ENCODE measurements around the gene MRPS10.

The MRPS10 gene

DNA sequence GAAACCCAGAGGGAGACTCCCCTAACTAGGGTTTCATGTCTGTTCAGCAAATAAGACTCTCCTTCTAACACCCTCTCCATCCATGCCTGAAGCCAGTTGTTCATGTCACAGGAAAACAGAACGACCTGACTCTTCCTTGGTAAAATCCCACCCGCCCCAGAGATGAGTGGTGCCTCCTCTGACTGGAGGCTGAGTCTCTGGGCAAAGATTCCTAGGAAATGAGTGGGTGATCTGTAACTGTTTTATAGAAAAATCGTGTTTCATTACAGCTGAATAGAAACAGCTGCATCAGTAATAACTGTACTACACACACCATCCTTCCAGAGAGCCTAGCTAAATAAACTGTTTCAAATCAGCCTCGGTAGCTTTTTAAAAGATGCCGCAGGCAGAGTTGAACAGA lies 37.4 kb upstream of the MRPS10 start:
- no peak for DNase-seq (ENCODE audit: low spot score)
- in situ Hi-C loops (cut with MboI; ENCODE audit: low pct_unique_long_range_greater_than_20kb, low sequenced_read_pairs, unreplicated experiment), result loop anchor here (25.0 kb wide), 1 partner anchor 282 kb away; no protein-coding TSS in a partner anchor
- TF ChIP-seq, protein P1, sequence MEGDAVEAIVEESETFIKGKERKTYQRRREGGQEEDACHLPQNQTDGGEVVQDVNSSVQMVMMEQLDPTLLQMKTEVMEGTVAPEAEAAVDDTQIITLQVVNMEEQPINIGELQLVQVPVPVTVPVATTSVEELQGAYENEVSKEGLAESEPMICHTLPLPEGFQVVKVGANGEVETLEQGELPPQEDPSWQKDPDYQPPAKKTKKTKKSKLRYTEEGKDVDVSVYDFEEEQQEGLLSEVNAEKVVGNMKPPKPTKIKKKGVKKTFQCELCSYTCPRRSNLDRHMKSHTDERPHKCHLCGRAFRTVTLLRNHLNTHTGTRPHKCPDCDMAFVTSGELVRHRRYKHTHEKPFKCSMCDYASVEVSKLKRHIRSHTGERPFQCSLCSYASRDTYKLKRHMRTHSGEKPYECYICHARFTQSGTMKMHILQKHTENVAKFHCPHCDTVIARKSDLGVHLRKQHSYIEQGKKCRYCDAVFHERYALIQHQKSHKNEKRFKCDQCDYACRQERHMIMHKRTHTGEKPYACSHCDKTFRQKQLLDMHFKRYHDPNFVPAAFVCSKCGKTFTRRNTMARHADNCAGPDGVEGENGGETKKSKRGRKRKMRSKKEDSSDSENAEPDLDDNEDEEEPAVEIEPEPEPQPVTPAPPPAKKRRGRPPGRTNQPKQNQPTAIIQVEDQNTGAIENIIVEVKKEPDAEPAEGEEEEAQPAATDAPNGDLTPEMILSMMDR (IDR thresholded peaks at IDR 0.05; ENCODE audit: extremely low read depth, insufficient read depth, missing control alignments), result no peak

DNA sequence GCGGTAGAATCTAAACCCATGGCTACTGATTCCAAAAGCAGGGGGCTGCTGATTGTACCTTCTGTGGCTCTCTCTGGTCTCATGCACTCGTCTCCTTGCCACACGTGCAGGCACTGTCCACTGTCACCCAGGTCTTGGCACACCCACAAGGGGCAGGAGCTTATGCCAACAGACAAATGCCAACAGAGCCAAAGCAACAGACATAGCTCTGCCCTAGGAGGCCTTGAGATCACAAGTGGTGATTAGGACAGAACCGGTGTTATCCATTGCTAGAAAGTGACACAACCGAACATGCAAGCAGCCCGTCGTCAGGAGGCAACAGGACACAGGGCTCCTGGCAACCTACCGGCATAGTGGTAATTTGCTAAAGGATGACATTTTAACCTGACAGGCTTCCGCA lies 36.8 kb upstream of the MRPS10 start:
- in situ Hi-C loops (cut with MboI; ENCODE audit: low pct_unique_long_range_greater_than_20kb, low sequenced_read_pairs, unreplicated experiment), result loop anchor here (25.0 kb wide), 1 partner anchor 283 kb away; no protein-coding TSS in a partner anchor

DNA sequence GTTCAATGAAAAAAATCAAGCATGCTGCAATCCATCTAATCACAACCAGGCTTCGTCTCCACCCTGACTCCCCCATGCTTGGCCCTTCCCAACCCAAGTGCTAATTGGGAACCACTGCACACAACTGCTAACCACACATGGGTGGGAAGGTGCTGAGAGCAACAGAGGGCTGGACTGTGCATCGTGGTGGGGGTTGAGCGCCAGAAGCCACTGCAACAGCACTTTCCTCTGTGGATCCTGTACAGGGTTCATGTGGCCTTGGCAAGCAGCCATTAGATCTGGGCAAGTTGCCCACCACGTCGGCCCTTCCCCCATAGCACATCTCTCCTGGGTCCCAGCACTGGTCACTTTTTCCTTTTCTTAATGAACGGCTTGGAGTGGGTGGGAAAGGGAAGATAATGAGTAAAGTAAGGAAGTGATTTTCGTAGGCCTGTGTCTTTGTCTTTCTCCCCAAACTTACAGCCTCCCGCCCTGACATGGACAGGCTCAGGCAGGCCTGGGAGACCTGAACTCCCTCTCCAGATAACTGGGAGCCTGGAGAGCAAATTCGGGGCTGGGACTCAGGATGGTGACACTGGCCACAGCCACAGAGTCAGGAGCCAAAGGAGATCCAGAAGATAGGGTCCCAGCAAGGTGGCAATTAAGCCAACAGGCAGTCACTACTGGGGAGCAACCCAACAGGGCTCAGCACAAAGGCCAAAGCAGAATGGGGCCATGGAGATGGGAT lies 34.4 kb upstream of the MRPS10 start:
- DNase-seq (ENCODE audit: low spot score), result no peak
- in situ Hi-C loops (cut with MboI; ENCODE audit: low pct_unique_long_range_greater_than_20kb, low sequenced_read_pairs, unreplicated experiment), result loop anchor here (25.0 kb wide), 1 partner anchor 285 kb away; no protein-coding TSS in a partner anchor
- TF ChIP-seq, protein P1 (IDR thresholded peaks at IDR 0.05; ENCODE audit: extremely low read depth, insufficient read depth, missing control alignments), result no peak

More for the DNA sequence above, 36.8 kb upstream of the MRPS10 start:
- DNase-seq (ENCODE audit: low spot score), result no peak
- TF ChIP-seq, protein P1 (IDR thresholded peaks at IDR 0.05; ENCODE audit: extremely low read depth, insufficient read depth, missing control alignments), result no peak

DNA sequence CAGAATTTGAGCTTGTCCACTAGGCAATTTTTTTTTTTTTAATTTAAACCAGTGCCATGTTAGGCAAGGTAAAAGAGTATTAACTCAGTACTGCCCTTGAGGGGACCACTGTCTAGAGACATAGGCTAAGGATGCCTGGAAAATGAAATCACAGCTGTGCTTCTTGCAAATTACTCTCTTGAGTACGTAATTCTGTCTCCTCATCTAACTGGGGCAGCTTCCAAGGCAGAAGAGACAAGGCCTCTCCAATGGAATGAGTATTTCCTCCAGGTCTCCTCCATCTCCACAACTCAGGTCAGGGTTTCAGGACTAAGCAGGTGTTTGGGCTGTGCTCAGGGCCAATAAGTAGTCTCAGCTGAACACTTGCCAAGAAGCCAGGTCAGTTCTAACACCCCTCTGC lies 33.8 kb upstream of the MRPS10 start:
- DNase-seq (ENCODE audit: low spot score), result no peak
- in situ Hi-C loops (cut with MboI; ENCODE audit: low pct_unique_long_range_greater_than_20kb, low sequenced_read_pairs, unreplicated experiment), result loop anchor here (25.0 kb wide), 1 partner anchor 286 kb away; no protein-coding TSS in a partner anchor
- TF ChIP-seq, protein P1 (IDR thresholded peaks at IDR 0.05; ENCODE audit: extremely low read depth, insufficient read depth, missing control alignments), result no peak

DNA sequence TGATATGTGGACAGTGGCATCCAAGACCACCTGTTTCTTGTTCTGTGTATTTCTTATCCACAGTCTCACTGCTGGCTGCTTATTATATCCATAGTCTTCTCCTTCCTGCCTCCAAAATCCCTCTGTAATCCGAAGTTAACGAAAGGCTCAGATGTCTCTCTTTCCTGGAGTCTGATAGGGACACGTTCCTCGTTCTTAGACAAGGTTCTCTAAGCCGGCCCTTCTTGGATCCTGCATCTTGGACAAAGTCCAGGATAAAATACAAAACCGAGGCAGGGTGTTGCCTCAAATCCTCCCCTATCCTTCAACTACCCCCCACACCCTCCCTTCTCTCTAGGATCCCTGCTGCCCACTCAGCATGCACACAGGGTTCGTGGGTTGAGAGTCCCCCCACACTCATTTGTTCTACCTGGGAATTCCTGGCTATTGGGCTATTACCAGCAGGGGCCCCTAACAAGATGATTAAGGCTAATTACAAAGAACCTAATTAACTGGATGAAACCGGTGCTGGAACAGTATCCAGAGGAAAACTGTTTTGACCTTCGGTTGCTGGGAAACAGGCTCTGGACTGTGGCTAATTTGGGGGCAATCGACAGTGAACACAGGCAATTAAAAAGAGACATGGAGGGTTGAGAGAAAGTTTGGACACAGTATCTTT lies 32.7 kb upstream of the MRPS10 start:
- DNase-seq (ENCODE audit: low spot score), result no peak
- in situ Hi-C loops (cut with MboI; ENCODE audit: low pct_unique_long_range_greater_than_20kb, low sequenced_read_pairs, unreplicated experiment), result loop anchor here (25.0 kb wide), 1 partner anchor 287 kb away; no protein-coding TSS in a partner anchor
- TF ChIP-seq, protein P1 (IDR thresholded peaks at IDR 0.05; ENCODE audit: extremely low read depth, insufficient read depth, missing control alignments), result no peak

DNA sequence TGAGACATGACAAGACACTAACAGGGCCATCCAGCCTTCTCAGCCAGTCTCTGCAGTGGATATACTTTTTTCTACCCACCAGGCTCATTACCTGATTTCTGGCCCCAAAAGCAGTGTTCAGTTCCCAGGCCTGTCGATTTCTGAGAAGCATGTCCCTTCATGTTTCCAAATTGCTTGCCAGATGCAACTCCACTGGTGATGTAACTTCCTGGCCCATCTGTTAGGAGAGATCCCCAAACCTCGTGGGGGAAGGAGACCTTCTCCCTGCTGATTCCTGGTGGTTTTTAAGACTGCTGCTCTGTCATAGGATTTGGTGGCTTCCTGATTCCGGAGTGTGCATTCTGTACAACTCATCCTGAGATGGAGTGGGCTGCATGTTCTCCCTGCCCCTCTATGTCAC lies 31.6 kb upstream of the MRPS10 start:
- TF ChIP-seq, protein P1 (IDR thresholded peaks at IDR 0.05; ENCODE audit: extremely low read depth, insufficient read depth, missing control alignments), result no peak
- no peak for DNase-seq (ENCODE audit: low spot score)
- in situ Hi-C loops (cut with MboI; ENCODE audit: low pct_unique_long_range_greater_than_20kb, low sequenced_read_pairs, unreplicated experiment), result no loop called here

All from GM13977 (cell line).